Raji (cell line): ENCODE measurements around the gene PTPRD.

Experiments
- POLR2A ChIP-seq: IDR thresholded peaks from 2 replicates; pipeline ENCODE4 v1.6.1; 2011; ENCODE audit warnings: low read depth, low read length, control low read depth; ENCODE audit not compliant: insufficient read depth

The PTPRD gene

GRCh38 chr9:8539681-8540197 is 2073.1 kb downstream of the PTPRD start:
- TF ChIP-seq POLR2A = no peak

- TF ChIP-seq POLR2A = no peak
Observed at GRCh38 chr9:8536845-8537244, 2076.0 kb downstream of the PTPRD start.

- no peak for TF ChIP-seq POLR2A
Observed at GRCh38 chr9:8534828-8535227, 2078.0 kb downstream of the PTPRD start.

GRCh38 chr9:8533681-8534080 is 2079.1 kb downstream of the PTPRD start:
- TF ChIP-seq POLR2A = no peak

DNA sequence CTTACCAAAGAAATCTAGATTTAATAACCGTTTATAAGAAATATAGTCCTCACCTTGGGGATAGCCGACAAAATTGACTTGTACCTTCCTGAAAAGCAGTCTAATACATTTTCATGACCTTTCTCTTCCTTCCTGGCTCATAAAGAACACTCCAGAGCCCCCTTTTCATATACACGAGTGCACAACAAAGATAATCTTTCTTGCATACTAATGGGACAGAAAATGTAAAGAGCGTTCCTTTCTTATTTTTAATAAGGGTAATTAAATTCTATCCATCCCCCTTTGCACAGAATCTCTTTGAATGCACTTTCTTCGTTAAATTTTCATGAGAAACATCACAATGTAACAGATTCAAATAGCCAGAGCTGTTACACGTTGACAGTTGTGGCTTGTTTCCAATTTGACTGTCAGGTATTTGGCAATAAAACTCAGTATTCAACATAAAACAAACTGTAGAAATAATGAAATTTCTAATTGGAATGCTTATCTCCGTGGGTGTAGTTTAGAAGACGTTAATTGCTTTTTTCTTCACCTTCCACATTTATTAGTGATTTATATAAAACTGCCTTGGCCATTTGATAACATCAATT is 2080.9 kb downstream of the PTPRD start:
- no peak for TF ChIP-seq POLR2A

DNA sequence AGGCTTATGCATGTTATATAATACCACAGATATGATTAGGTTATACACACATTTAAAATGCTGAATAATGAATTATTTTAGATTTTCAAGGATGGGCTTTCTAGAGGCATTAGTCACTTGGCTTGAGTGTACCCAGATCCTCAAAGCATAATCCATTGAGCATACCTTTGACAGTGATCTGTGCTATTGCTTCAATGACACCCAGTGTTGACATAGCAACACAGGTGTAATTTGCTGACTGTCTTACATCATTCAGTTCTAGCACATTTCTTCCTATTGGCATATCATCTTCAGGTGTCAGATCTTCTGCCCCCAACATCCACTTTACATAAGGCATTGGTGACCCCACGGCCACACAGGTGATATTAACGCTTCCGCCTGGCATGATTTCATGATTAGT is 2091.7 kb downstream of the PTPRD start:
- TF ChIP-seq POLR2A = no peak

GRCh38 chr9:8515748-8516147 is 2097.1 kb downstream of the PTPRD start:
- TF ChIP-seq POLR2A = no peak

DNA sequence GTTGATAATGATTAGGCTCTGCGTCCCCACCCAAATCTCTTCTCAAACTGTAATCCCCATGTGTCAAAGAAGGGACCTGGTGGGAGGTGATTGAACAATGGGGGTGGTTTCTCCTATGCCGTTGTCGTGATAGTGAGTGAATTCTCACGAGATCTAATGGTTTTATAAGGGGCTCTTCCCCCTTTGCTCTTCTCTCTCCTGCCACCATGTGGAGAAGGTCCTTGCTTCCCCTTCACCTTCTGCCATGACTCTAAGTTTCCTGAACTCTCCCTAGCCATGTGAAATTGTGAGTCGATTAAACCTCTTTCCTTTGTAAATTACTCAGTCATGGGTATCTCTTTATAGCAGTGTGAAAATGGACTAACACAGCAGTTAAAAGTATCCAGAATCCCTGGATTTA is 2098.0 kb downstream of the PTPRD start:
- TF ChIP-seq POLR2A = no peak

- TF ChIP-seq POLR2A = no peak
Observed at GRCh38 chr9:8508671-8509290, 2104.0 kb downstream of the PTPRD start.

DNA sequence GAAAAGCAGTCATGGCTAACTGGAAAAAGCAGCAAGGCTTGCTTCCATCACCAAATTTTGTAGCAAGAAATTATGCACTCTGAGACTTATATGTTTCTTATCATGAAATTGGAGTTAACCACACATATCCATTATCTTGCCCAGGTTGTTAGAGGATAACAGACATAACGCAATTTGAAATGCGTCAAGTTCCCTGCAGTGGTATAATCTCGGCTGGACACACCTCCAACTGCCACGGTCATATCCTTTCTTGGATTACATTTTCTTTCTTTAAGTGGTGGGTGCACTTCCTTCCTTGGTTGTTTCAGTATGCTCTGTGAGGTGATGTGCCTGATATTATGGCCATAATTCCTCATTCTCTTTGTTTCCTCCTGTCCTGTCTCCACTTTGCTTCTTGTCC is 2118.2 kb downstream of the PTPRD start:
- TF ChIP-seq POLR2A = no peak

DNA sequence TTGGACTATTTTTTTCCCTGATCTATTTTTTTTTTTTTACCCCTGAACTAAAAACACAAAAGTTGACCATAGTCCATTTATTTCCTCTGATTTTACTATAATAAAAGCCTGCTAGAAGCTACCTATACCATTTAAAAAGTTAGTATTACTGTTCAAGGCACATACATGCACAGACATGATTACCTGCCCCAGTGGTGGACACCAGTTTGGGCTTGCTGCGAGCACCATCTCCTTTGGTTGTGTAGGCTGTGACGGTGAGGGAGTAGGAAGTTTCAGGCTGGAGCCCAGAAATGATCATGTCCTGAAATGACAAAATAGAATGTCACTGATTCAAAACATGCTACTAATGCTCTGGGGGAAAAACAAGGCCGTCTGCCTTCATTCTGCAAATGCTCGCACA is 2120.1 kb downstream of the PTPRD start:
- TF ChIP-seq POLR2A = no peak

- no peak for TF ChIP-seq POLR2A
Observed at GRCh38 chr9:8492024-8492423, 2120.8 kb downstream of the PTPRD start.

DNA sequence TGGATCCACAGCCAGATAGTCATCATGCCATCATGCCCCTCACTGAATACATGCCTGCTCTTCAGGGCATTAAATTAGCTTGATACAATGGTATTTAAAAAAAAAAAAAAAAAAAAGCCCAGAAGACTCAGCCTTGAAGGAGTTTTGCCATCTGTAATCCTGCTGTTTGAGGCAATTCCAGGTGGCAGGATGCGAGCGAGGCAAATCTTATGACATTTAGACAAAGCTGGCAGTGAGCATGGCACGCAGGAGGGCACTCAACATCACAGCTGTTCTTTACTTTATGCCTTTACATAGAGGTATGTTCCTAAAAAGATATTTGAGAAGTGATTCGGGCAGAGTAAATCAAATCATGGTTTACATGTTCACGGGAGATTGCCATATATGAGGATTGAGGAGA is 2121.2 kb downstream of the PTPRD start:
- TF ChIP-seq POLR2A = no peak

DNA sequence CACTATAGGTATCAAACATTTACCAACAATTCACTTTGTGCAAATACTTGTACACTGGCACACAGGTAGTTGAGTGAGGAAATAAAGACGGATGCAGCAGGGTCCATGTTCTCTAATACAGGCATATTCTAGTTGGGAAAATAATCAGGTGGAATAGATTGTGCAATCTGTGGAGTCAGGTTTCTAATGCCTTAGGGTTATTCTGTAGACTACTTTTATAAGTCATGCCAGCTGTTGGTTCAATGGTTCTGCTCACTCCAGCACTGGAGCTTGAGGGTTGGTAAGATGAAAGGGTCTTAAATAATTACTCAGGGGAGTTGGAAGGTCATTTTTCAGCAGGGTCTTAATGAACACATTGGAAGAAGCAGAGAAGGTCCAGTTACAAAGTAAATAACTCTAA is 2123.0 kb downstream of the PTPRD start:
- no peak for TF ChIP-seq POLR2A

GRCh38 chr9:8486095-8486494 is 2126.7 kb downstream of the PTPRD start:
- TF ChIP-seq POLR2A = no peak

- TF ChIP-seq POLR2A = no peak
Observed at GRCh38 chr9:8484597-8485191, 2128.1 kb downstream of the PTPRD start.
